Osteoblast (primary cell): ENCODE data around the gene TRDMT1. TPM values are rescaled to one million over a fixed set of nuclear protein-coding genes. Genes with fewer than 3 reads are reported as not detected.

ENCODE experiments used
- DNase-seq: peaks from one replicate; pipeline ENCODE4 v3.0.0; 2011; ENCODE audit warnings: low spot score, mixed read lengths; ENCODE audit not compliant: insufficient read length; ENCODE audit errors: missing footprints
- H2AFZ ChIP-seq: 2 replicates; pipeline ENCODE4 v1.6.0; 2011; ENCODE audit warnings: mild to moderate bottlenecking, low read length
- H3K27ac ChIP-seq: 2 replicates; pipeline ENCODE4 v1.5.1; 2011; ENCODE audit warnings: mild to moderate bottlenecking, low read depth, low read length, moderate library complexity
- H3K27me3 ChIP-seq: 2 replicates; pipeline ENCODE4 v1.6.0; 2012; ENCODE audit warnings: mild to moderate bottlenecking, control low read depth, inconsistent platforms, low read length, moderate library complexity; ENCODE audit not compliant: insufficient read depth
- H3K36me3 ChIP-seq: 2 replicates; pipeline ENCODE4 v1.5.1; 2011; ENCODE audit warnings: mild to moderate bottlenecking, low read length, control low read depth, moderate library complexity; ENCODE audit not compliant: insufficient read depth
- H3K4me1 ChIP-seq: 2 replicates; pipeline ENCODE4 v1.5.1; 2011; ENCODE audit warnings: mild to moderate bottlenecking, low read length, control low read depth, moderate library complexity; ENCODE audit not compliant: insufficient read depth
- H3K4me2 ChIP-seq: 2 replicates; pipeline ENCODE4 v1.6.0; 2011; ENCODE audit warnings: mild to moderate bottlenecking, low read length; ENCODE audit not compliant: insufficient read depth
- H3K4me3 ChIP-seq: fragments of 200-600 bp; sonication (generic); 3 replicates; pipeline ENCODE4 v1.5.1; 2012; ENCODE audit warnings: mild to moderate bottlenecking, low read length, inconsistent platforms; ENCODE audit not compliant: insufficient read depth
- H3K79me2 ChIP-seq: 2 replicates; pipeline ENCODE4 v1.6.0; 2012; ENCODE audit warnings: mild to moderate bottlenecking, low read length, control low read depth, inconsistent platforms; ENCODE audit not compliant: insufficient read depth
- H3K9me3 ChIP-seq: 2 replicates; pipeline ENCODE4 v1.5.1; 2011; ENCODE audit warnings: low read depth, low read length, control low read depth
- H4K20me1 ChIP-seq: 2 replicates; pipeline ENCODE4 v1.6.0; 2012; ENCODE audit warnings: mild to moderate bottlenecking, low read length, control low read depth; ENCODE audit not compliant: insufficient read depth
- total RNA-seq: library from RNA; depleted of rRNA; stranded (reverse); fragments of >200 nt; gene quantifications from 2 replicates; pipeline ENCODE4 v1.2.3, GENCODE V29; 2012
- TF ChIP-seq, protein P1 (sequence below): IDR thresholded peaks from 2 replicates; pipeline ENCODE4 v1.5.1; 2011; ENCODE audit warnings: mild to moderate bottlenecking, low read depth, low read length, moderate library complexity; ENCODE audit errors: extremely low read depth

The TRDMT1 gene
- total RNA-seq, 1 donor: 7.6 TPM

DNA sequence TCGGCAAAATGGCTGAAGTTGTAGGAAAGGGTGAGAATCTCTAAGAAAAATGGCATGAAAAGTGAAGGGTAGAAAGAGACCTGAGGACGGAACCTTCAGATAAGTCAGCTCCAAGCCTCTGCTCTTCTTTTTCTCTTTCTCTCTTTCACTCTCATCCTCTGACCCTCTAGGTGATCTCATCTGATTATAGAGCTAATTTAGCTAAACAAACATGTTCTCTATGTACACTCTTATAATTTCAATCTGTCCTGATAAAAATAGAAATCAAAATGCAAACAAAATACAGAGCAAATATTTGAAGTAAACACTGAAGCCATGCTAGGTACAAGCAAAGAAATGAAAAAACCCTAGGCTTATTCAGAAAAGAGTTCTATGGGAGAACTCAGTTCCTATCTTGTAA, 57.4 kb downstream of the TRDMT1 start:
- Histone ChIP-seq H3K4me3 (no peak overlapping the region), H3K79me2 (no peaks in the 10 kb centered on the region), H2AFZ (no peak overlapping the region), H3K36me3 (no peaks in the 10 kb centered on the region), H3K4me2 (no peak overlapping the region), H3K27ac (peak overlapping the region; percentile 17), H3K4me1 (no peaks in the 10 kb centered on the region), H3K9me3 (no peaks in the 10 kb centered on the region), H4K20me1 (no peaks in the 10 kb centered on the region), H3K27me3 (no peaks in the 10 kb centered on the region)
- DNase-seq: no peak
- TF ChIP-seq, protein P1, sequence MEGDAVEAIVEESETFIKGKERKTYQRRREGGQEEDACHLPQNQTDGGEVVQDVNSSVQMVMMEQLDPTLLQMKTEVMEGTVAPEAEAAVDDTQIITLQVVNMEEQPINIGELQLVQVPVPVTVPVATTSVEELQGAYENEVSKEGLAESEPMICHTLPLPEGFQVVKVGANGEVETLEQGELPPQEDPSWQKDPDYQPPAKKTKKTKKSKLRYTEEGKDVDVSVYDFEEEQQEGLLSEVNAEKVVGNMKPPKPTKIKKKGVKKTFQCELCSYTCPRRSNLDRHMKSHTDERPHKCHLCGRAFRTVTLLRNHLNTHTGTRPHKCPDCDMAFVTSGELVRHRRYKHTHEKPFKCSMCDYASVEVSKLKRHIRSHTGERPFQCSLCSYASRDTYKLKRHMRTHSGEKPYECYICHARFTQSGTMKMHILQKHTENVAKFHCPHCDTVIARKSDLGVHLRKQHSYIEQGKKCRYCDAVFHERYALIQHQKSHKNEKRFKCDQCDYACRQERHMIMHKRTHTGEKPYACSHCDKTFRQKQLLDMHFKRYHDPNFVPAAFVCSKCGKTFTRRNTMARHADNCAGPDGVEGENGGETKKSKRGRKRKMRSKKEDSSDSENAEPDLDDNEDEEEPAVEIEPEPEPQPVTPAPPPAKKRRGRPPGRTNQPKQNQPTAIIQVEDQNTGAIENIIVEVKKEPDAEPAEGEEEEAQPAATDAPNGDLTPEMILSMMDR: no peak

DNA sequence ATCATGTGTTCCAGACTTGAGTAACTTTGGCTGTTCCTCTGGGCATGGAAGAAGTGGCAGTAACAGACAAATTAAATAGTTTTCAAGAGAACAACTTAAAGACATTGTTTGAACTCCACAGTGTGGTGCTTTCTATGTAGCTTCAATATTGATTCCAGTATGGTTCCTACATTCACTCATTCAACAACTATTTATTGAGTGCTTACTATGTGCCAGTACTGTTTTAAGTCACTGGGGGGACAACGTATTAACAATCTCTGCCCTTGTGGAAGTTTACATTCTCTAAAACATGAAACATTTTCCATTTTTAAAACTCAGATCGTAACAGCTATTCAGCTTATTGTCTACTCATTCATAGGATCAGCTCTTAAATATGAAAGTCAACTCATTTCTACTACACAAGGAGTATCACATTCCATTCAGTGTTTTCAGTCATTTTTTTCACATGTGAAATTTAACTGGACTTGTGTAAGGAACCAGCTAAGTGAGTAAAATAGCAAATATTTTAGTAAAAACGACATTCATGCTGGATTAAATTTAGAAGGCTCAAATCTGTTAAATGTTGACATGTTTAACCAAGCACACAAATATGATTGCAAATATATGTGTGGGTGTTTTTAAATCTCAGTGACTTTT, 58.3 kb downstream of the TRDMT1 start:
- H3K4me1 ChIP-seq: no peaks in the 10 kb centered on the region
- TF ChIP-seq, protein P1: no peak

DNA sequence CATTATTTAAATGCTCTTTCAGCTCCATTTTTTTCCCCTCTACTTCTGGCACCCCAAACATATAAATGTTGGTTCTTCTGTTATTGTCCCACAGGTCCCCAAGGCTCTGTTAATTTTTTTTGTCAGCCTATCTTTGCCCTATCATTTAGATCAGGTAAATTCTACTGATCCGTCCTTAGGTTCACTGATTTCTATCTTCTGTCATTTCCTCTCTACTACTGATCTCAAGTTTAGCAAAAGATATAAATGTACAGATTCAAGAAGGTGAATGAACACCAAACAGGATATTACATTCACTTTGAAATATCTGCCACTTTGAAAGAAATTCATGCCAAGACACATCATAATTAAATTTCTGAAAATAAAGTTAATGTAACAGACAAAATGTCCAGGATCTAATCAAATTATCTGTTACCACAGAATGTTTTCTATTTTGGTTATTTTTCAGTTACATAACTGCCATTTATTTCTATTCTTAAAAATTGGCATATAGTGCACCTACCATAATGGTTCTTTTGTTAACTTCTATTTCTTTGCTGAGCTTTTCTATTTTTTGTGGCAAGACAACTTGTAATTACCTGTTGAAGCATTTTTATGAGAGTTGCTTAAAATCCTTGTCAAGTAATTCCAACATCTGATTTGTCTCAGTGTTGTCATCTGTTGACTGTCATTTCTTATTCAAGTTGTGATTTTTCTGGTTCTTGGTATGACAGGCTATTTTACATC, 59.8 kb downstream of the TRDMT1 start:
- no peaks in the 10 kb centered on the region for H3K27me3 ChIP-seq
- no peak overlapping the region for H2AFZ ChIP-seq
- H3K4me3 ChIP-seq: no peak overlapping the region
- no peaks in the 10 kb centered on the region for H3K4me1 ChIP-seq
- H3K79me2 ChIP-seq: no peaks in the 10 kb centered on the region
- no peaks in the 10 kb centered on the region for H3K36me3 ChIP-seq
- no peak overlapping the region for H3K27ac ChIP-seq
- DNase-seq: no peak
- TF ChIP-seq, protein P1: no peak
- H3K9me3 ChIP-seq: no peaks in the 10 kb centered on the region
- no peaks in the 10 kb centered on the region for H4K20me1 ChIP-seq
- H3K4me2 ChIP-seq: no peak overlapping the region

More for the DNA sequence above, 58.3 kb downstream of the TRDMT1 start:
- Histone ChIP-seq H2AFZ (peak overlapping the region; percentile 9), H4K20me1 (no peaks in the 10 kb centered on the region), H3K27ac (peak overlapping the region; percentile 17), H3K79me2 (no peaks in the 10 kb centered on the region), H3K4me3 (no peak overlapping the region), H3K36me3 (no peaks in the 10 kb centered on the region), H3K9me3 (no peaks in the 10 kb centered on the region), H3K27me3 (no peaks in the 10 kb centered on the region), H3K4me2 (no peak overlapping the region)
- no peak for DNase-seq

DNA sequence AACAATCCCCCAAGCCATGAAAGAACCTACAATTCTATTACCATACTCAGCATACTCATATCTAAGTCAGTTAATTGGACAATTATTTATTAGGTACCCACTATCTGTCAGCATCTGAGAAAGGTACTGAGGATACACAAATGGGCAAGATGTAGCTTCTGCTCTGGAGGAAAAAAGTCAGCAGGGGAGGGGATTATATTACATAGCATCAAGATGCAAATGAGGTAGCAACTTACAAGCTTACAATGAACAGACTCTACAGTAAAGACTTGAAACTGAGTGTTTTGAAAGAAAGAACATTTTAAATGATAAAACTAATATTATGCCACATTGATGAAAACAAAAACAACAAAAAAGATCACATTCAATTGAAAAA, 61.1 kb downstream of the TRDMT1 start:
- H3K27me3 ChIP-seq: no peaks in the 10 kb centered on the region
- TF ChIP-seq, protein P1: no peak
- no peak for DNase-seq
- H2AFZ ChIP-seq: no peak overlapping the region
- no peaks in the 10 kb centered on the region for H3K9me3 ChIP-seq
- H3K4me1 ChIP-seq: no peaks in the 10 kb centered on the region
- no peak overlapping the region for H3K27ac ChIP-seq
- no peaks in the 10 kb centered on the region for H3K36me3 ChIP-seq
- no peak overlapping the region for H3K4me3 ChIP-seq
- no peaks in the 10 kb centered on the region for H4K20me1 ChIP-seq
- no peaks in the 10 kb centered on the region for H3K79me2 ChIP-seq
- H3K4me2 ChIP-seq: no peak overlapping the region
